GM18517 (cell line): Measurements from ENCODE around the gene IDUA.

ENCODE experiments used
- ATAC-seq: cut with Tn5 transposase; IDR thresholded peaks from one replicate; pipeline ENCODE4 v1.9.1; 2021; ENCODE audit warnings: mild to moderate bottlenecking, moderate library complexity; ENCODE audit not compliant: unreplicated experiment

IDUA gene

DNA sequence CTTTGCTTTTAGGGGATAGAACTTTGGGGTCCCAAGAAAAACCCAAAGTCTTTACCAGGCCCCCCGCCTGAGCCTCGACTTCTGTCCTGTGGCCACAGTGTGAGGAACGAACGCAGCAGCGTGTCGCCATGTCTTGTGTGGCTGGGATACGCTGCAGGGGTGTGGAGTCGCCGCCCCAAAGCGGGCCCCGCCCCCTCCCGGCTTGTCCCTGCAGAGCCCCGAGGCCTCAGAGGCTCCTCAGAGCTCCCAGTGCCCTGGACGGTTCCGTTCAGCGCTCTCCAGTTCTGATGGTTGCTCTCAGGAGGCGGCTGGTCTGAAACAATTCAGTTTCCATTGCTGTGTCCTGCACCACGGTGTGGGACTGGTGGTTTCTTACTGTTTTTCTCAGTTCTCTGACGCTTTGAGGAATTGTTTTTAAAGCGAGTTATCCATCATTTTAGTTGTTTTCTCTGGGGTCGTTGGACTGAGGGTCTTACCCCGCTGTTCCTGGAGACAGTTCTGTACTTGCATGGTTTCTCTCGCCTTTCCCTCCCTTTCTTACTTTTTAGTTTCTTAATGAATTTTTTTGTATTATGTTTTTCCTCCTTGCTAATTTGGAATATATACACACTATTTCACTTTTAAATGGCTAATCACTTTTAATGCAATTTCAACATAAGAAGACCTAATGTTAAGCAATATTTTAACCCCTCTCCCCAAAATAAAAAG lies 1.6 kb upstream of the IDUA start:
- ATAC-seq, result no peak

DNA sequence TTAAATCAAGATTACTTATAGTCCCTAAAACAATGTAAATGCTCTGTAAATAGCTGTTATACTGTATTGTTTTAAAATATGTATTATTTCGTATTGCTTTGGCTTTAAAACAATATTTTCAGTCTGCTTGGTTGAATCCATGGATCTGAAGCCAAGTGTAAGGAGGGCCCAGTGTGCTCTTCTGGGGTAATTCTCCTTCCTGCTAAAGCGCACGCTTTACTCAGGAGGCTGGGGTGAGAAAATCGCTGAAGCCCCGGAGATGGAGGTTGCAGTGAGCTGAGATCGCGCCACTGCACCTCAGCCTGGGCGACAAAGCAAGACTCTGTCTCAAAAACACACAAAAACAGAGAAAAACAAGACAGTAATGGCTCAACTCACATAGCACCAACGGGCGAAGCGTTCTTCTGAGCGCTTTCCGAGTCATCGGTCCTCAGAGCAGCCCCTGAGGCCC lies 391 bp upstream of the IDUA start:
- peak; percentile 41 for ATAC-seq

DNA sequence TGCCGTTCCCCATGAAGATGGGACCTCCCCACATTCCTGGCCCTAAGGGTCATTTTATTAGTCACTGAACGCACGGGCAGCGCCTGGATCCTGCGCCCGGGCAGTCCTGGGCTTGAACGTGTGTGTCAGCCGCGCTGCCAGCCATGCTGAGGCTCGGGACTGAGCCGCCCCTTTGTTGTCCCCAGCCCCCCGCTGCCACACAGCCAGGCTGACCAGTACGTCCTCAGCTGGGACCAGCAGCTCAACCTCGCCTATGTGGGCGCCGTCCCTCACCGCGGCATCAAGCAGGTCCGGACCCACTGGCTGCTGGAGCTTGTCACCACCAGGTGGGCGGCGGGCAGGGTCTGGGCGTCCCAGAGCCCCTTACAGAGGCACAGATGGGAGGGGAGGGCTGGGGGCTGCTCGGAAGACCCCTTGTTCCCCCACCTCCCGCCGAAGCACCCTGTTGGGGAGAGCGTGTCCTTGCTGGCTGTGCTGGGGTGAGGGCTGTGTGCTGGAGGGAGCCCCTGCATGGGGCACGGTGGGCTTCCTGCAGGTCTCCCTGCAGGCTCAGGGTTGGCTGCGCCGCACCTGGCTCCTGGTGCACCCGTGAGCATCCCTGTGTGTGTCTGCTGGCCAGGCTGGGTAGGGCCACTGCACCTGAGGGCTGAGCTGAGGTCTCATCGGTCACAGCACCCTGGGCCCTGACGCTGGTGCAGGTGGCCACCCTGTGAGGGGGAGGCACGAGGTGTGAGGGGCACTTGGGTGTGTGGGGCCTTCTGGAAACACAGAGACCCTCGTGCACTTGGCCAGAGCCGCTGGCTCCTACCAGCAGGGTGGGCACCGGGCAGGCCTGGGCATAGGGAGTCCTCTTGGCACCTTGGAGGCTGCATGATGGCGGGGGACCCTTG lies 1.0 kb downstream of the IDUA start:
- no peak for ATAC-seq

DNA sequence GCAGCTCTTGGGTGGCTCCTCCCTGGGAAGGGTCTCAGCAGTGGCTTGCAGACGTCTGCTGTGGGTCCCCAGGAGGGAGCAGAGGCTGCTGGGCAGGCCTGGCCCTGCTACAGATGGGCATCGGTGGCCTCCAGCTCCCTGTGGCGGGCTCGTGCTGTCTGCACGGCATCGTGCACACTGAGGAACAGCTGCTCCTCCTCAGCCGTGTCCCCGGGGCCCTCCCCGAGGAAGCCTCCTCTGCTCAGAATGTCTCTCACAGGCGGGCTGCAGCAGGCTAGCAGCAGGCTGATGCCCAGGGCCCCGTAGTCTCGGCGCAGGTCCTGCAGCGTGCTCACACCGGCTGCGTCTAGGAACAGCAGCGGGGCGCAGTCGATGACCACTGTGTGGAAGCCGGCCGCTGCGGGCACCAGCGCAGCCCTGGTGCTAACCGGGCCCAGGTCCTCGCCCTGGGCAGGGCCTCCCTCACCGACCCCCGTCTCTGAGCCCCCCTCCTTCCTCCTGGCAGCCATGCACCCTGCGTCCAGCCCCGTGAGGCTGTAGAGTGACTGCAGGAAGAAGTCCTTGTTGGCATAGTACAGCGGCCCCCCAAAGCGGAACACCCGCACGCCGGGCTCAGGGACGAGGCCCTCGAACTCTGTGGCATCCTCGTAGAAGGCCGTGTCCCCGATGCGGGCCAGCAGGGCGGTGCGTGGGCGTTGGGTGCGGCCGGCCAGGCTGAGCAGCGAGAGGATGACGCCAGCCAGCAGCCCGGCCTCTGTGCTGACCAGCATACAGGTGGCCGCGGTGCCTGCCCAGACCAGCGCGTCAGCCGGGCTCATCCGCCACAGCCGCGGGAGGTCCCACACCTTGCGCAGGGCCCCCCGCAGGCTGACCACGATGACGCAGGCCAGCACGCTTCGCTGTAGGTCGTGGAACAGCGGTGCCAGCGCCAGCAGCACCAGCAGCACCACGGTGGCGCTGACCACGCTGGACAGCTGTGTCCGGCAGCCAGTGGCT lies 2.2 kb downstream of the IDUA start:
- no peak for ATAC-seq

DNA sequence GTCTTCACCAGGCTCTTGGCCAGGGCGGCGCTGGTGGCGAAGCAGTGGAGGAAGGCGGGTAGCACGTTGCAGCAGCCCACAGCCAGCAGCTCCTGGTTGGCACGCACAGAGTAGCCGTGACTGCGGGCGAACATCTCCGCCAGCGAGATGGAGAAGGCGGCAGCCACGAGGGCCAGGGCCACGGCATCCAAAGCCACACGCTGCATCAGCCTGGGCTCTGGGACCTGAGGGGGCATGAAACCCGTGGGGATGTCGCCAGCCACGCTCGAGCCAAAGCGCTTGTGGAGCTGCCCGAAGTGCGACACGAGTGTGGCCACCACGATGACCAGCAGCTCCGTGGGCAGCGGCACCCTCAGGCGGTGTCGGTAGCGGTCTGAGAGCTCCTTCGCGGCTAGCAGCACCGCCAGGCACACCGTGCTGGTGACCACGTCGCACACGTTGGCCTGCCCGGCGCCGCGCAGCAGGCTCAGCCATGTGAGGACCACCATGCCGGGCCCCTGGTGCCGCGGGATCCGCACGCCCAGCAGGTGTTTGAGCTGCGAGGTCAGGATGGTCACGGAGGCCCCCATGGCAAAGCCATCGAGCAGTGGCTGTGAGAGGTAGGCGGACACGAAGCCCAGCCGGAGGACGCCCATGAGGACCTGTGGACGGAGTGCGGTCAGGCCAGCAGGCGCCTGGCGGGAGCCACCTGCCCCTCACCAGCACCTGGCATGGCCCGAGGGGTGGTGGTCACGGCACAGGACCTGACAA lies 3.1 kb downstream of the IDUA start:
- ATAC-seq, result no peak

DNA sequence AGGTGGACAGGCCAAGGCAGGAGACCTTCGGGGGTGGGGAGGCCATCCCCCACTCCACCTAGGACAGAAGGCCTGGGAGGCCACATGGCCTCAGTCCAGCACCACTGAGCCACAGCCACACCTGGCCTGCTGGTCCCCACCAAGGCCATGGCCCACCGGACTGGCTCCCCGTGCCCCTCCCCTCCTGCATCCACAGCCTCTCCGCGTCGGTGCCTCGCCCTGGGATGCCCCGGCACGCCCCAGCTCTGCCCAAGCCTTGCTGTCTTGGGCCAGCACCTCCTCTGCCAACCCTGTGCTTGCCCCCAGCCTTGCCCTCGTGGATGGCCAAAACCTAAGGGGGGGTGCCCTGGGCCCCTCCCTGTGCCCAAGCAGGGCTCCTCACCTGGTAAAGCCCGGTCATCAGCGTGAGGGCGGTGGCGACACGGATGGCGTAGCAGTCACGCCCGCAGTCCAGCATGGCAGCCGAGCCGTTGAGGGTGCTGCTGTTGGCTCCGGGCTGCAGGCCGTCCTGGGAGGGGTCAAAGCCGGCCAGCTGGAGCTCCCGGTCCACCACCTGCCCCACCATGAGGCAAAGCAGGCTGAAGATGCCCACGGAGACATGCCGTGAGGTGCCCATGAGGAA lies 4.0 kb downstream of the IDUA start:
- no peak for ATAC-seq

DNA sequence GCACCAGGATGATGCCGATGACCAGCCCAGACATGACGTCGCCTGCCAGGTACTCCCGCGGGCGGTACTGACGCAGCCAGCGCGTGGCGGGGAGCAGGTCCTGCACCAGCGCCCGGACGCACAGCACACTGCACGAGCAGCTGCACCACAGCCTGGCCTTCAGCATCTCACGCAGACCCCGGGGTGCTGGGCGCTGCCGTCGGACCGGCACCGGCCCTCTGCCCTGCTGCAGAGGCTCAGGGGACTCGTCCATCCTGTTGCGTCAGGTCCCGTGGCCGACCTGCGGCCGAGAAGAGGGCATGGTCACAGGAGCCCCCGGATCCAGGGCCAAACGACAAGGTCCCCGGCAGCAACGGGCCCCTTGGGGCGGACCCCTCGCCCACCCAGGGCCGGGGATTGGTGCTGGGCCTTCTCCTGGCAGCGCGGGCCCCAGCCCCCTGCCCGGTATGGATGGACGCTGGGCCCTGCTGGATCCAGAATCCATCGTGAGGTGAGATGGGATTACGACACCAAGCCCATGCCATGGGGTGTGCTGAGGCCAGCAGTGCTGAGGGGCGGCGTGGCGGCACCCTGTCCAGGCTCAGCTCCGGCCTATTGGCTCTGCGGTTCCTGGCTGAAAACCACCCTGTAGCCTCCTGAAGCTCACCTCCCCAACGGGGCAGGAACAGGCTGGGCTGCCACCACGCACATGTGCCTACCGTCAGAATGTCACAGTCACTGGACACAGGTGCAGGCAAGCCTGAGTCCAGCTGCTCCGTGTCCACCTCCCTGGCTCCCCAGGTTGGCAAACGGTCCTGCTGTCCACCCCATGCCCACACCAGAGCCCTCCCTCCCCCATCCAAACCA lies 4.8 kb downstream of the IDUA start:
- ATAC-seq, result no peak

DNA sequence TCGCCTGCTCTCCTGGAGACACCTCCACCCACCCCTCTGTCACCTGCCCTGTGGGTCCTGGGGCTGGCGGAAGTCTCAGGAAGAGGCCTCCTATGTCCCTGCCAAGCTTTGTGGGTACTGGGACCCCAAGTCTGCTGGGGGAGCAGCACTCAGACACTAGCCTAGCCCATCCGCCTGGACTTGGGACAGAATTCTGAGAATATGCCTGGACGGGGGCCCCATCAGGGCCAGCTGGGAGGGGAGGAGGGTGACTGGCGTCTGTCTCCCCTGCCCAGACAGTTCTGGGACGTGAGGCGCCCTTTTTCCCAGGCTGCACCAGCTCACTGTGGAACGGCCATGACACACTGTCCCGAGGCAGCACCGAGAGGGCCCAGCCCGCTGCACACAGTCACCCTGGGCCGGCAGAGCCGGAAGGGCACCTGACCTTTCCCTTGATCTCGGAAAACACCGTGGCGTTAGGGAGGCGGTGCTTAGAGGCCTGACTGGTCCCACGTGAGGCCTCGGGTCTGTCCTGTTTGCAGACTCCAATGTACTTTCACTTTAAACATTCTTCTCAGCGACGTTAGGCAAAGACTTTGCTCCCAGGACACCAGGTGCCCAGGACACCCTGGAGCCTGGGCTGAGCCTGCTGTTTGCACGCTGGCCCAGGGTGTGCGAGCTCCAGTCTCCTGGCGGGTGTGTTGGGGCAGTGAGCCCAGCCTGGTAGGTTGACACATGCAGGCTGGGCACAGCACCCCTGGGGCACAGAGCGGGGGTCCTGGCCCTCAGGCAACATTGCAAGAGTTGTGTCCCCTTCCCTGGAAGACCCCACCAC lies 5.7 kb downstream of the IDUA start:
- no peak for ATAC-seq

DNA sequence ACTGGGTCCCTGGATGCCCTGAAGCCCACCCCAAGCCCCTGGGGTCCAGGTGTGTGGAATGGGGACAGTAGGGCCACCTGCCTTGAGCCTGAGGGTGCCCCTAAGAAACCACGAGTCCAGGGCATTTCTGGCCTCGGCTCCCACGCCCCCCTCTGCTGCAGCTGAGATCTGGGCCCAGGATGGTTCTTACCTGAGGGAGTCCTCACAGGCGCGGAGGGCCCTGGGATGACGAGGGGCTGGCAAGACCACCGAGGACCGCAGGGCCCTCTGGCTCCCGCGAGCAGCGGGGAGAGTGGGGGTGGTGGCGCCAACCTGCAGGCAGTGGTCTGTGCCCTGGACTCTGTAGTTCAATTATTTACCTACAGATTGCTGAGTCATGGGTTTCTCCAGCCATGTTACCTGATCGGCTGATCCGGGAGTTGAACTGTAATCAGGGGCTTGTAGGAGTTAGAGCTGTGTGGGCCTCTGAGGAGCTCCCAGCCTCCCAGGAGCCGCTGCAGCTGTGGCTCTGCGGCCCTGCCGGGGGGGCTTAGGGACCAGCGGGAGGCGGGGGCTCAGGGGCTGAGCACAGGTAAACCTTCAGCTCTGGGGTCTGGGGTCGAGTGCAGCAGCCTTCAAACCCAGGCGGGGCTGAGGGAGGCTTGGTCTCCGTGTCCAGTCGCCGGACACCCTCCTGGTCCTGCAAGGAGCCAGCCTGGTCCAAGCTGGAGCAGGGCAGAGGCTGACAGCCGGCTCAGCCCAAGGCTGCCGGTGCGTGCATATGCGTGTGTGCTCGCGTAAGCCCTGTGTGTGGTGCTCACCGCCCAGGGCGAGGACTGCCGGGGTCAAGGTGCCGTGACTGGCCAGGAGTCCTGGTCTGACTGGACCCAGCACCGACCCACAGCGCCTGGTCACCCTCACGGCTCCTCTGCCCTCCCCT lies 6.5 kb downstream of the IDUA start, which contains the start of gene SLC26A1:
TSS of gene SLC26A1 (minus strand) at position 294 of the 919 bp plus-strand sequence. CDS start 1,701 bp downstream, outside the sequence.
- ATAC-seq, result no peak

DNA sequence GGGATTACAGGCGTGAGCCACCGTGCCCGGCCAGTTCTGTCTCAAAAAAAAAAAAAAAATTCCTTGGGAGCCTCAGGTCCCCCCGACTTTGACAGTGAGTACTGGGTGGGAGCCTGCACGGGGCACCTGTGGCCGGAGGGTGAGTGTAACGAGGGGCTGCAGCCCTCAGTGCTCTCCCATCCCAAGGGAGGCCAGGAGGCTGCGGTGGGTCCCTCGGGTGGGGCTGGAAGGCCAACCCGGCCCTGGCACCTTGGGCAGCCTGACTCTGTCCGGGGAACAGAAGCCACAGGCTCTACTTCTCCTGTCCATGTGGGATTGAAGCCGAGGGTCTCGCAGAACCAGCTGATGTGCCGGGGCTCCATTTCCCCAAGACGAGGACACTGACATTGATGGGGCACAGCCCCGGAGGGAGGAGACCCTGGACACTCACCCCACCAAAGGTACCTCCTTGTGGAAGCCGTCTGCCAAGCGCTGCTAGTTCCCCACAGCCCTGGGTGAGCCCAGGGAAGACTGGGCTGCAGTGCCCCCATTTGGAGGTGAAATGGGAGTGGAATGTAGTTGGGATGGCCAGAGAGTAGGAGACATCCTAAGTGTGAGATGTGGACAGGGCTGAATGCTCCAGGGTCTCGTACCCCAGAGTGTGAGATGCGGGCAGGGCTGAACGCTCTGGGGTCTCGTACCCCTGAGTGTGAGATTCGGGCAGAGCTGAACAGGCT lies 8.6 kb downstream of the IDUA start:
- no peak for ATAC-seq

DNA sequence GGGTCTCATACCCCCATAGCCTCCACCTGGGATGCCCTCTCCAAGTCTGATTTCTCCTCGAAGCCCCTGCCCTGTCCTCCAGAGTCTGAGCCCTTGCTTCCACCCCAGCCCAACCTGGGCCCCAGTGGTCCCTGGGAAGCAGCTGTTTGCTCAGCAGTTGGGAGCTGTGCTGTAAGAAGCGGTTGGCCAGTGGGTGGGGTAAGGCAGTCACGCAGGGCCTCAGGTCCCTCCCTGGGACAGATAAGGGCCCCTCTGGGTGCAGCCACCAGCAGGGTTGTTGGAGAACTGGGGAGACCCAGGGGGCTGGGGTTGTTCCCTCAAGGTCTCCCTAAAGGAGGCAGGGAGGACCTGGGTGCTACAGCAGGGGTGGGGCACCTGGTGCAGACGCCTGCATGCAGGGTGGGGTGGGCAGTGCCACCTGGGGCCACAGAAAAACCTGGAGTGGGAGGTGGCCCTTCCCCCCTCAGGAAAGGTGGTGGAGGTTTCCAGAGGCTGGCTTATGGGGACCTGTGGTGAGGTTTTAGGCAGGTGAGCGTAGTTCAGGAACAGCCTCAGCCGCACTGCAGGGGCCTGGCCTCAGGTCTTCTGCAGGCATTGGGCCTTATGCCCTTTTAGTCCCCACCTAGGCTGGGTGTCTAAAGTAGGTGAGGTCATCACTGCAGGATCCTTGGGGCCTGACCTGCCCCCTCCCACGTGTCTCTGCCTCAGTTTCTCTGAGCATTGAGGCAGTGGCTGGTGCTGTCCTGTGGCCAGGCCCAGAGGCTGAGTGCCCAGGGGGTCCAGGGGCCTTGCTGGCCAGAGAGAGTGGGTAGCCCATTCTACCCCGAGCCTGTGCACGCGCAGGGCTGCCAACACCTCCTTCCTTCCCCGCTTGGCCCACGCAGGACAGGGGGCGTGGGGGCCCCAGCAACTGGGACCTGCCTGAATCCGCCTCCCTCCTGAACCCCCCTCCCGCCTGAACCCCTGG lies 9.5 kb downstream of the IDUA start:
- ATAC-seq, result no peak

DNA sequence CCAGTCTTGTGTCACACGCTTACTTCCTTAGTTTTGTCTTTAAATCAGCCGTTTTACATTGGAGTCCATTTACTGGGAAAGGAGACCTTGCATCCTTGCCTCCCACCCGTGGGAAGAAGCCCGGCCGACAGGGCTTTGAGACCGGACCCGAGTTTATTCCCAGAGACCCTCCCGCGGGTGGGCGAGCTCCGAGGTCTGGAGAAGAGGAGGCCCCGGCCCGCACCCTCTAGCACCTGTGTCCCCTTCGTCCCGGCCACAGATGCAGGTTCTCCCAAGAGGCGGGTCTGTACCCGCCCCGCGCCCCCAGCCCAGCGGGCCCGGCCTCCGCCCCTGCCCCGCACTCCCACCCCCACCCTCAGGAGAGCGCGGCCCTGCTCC lies 10.1 kb downstream of the IDUA start:
- no peak for ATAC-seq

DNA sequence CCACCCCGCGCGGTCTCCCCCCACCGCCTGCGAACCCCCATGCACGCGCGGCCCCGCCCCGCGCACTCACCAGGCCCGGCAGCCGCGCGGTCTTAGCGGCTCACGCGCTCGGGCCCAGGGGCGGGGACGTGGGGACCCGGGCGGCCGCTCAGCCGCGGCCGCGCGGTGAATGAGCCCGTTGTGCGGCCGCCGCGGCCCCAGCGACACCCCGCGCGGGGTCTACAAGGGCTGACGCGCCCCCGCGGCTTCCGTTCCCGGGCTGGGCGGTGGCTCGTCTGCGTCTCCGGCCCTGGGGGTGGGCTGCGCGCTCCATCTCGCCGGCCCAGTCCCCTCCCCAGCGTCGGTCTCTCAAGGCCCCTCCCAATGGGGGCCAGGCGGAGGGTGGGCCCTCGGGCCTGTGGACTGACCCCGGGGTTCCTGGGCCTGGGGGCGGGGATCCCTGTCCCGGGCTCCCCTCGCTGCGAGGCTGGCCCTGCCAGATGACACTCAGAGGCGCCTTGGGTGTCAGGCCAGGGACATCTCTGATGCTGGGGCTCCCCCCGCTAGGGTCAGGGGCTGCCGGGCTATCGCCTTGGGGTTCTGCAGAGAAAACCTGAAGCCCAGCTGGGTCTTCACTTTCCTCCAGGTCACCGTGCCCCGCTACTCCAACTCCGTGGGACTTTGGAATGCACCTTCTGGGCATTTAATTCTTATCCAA lies 10.7 kb downstream of the IDUA start:
- ATAC-seq, result no peak

DNA sequence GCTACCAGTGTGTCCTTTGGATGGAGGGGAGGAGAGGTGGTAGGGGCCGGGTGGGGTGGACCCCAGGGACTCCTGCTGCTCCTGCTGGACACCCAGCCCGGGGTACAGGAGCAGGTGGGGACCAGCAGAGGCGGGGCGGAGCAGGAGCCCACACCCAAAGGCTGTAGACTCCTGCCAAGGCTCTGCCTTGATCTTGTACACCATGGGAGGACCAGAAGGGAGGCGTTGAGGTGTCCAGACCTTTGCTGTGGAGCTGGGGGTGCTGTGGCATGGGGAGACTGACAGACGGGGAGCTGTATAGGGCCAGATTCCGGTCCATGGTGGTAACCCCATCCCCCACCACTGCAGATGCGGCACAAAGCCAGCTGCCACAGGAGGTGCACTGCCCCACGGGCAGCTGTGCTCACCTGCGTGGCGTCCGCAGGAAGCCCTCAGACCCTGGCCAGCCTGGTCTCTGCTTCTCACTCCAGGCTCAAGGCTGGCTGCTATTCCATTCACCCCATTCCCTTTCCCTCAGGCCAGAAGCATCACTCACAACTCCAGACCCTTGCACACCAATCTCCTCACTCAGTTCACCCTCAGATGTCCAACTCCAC lies 11.3 kb downstream of the IDUA start:
- ATAC-seq, result no peak
